Endothelial cell (in vitro differentiated cells): Measurements from ENCODE around the gene SPIRE1. TPM values are rescaled to one million over a fixed set of nuclear protein-coding genes. Genes with fewer than 3 reads are reported as not detected.
A peak's percentile ranks its signal among the peaks of the same experiment; 100 is the strongest.

Experiments used
- DNase-seq: peaks from one replicate; pipeline ENCODE4 v3.0.0; 2021; ENCODE audit warnings: low spot score
- H3K27ac Mint-ChIP-seq: one replicate; pipeline ENCODE4 v1.8.0; 2021; ENCODE audit warnings: mixed read lengths, inconsistent platforms; ENCODE audit not compliant: unreplicated experiment
- H3K27me3 Mint-ChIP-seq: one replicate; pipeline ENCODE4 v1.8.0; 2021; ENCODE audit warnings: mild to moderate bottlenecking, moderate library complexity, mixed read lengths, inconsistent platforms; ENCODE audit not compliant: unreplicated experiment
- H3K36me3 Mint-ChIP-seq: one replicate; pipeline ENCODE4 v1.8.0; 2021; ENCODE audit warnings: mild to moderate bottlenecking, low read depth, mixed read lengths, inconsistent platforms; ENCODE audit not compliant: unreplicated experiment
- H3K4me1 Mint-ChIP-seq: one replicate; pipeline ENCODE4 v1.8.0; 2021; ENCODE audit warnings: mild to moderate bottlenecking, mixed read lengths, inconsistent platforms; ENCODE audit not compliant: unreplicated experiment
- H3K4me3 Mint-ChIP-seq: one replicate; pipeline ENCODE4 v1.8.0; 2021; ENCODE audit warnings: mild to moderate bottlenecking, mixed read lengths, inconsistent platforms; ENCODE audit not compliant: unreplicated experiment
- H3K9me3 Mint-ChIP-seq: one replicate; pipeline ENCODE4 v1.8.0; 2021; ENCODE audit warnings: mixed read lengths, inconsistent platforms; ENCODE audit not compliant: unreplicated experiment
- long read RNA-seq: library from polyadenylated mRNA; unstranded; transcript quantifications from one replicate; pipeline ENCODE4 v2.0.0, GENCODE V29; 2020; ENCODE audit not compliant: unreplicated experiment
- total RNA-seq: library from RNA; stranded (reverse); fragmentation: NEBNext Ultra II Directional; extraction: Animal tissue kit (Norgen Biotek cat#: 25700); gene quantifications from one replicate; pipeline ENCODE4 v1.2.1, GENCODE V29; 2021; ENCODE audit not compliant: unreplicated experiment
- TF ChIP-seq, protein P1 (sequence below): fragments of 200-600 bp; sonication (generic); IDR thresholded peaks from one replicate; pipeline ENCODE4 v1.5.0; 2021; ENCODE audit warnings: antibody characterized with exemption; ENCODE audit not compliant: unreplicated experiment

The SPIRE1 gene
- total RNA-seq, result 31.3 TPM
- long read RNA-seq, partial matches to known transcripts, result 1 of 1 reads
- long read RNA-seq, other reads (novel, unspliced or antisense), result 0 of 1 reads

DNA sequence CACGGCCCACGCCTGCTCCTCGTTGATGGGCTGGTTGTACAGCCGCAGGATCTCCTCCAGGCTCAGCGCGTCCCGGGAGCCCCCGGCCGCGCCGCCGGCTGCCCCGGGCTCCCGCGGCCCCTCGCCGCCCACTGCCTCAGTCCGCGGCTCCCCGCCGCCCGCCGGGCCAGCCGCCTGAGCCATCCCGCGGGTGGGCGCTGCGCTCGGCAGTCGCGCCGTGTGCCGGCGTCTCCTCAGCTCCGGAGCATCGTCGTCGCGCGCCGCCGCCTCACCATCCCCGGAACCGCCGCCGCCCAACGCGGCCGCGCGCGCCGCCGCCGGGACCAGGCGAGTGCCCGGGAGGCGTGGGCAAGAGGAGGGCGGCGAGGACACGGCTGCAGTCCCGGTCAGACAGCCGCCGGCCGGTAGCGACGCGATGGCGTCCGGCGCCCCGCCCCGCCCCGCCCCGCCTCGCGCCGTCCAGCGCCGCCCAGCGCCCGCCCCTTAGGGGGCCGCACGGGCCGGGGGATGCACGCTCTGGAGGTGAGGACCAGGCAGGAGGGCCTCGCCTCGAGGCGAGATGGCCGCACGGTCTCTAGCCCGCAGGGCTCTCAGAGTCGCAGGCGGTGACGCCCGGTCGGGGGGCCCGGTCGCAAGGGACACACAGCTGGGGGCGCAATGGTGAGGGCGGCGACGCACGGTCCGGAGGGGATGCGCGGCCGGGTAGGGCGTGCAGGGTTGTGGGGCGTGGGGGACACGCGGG, at the start of gene SPIRE1:
TSS of gene SPIRE1 (minus strand) at position 424 of the 742 bp plus-strand sequence. CDS start at position 183, 241 bp downstream.
- Mint-ChIP-seq H3K36me3 (peaks cover 4% of the 10 kb centered on the region), H3K9me3 (no peaks in the 10 kb centered on the region), H3K4me3 (peak within 1 kb of the TSS; percentile 97), H3K4me1 (peaks cover 32% of the 10 kb centered on the region), H3K27ac (peak within 1 kb of the TSS; percentile 96), H3K27me3 (peaks cover 6% of the 10 kb centered on the region)
- TF ChIP-seq, protein P1, sequence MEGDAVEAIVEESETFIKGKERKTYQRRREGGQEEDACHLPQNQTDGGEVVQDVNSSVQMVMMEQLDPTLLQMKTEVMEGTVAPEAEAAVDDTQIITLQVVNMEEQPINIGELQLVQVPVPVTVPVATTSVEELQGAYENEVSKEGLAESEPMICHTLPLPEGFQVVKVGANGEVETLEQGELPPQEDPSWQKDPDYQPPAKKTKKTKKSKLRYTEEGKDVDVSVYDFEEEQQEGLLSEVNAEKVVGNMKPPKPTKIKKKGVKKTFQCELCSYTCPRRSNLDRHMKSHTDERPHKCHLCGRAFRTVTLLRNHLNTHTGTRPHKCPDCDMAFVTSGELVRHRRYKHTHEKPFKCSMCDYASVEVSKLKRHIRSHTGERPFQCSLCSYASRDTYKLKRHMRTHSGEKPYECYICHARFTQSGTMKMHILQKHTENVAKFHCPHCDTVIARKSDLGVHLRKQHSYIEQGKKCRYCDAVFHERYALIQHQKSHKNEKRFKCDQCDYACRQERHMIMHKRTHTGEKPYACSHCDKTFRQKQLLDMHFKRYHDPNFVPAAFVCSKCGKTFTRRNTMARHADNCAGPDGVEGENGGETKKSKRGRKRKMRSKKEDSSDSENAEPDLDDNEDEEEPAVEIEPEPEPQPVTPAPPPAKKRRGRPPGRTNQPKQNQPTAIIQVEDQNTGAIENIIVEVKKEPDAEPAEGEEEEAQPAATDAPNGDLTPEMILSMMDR, result no peak
- DNase-seq, result peak; percentile 68

DNA sequence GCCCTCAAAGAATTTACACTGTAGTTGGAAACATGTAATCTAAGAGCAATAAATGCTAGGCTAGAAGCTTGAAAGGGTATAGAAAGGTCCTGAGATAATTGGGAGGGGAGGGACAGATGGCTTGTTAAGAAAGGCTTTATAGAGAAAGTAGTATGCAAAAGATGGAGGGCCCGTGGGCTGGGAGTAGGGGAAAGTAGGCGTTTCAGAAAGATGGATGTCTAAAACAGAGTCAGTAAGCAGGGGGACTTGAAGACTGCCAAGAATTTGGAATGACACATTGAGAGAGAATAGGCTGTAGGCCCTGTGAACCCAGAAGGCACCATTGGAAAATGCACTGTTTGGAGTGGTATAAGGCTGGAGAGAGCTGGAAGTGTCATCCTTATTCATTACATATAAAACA, 45.8 kb upstream of the SPIRE1 start:
- Mint-ChIP-seq H3K36me3 (peaks cover 8% of the 10 kb centered on the region), H3K4me3 (peak overlapping the region; percentile 98), H3K9me3 (no peaks in the 10 kb centered on the region), H3K27ac (peak overlapping the region; percentile 96), H3K4me1 (peaks cover 30% of the 10 kb centered on the region), H3K27me3 (peaks cover 8% of the 10 kb centered on the region)
- TF ChIP-seq, protein P1, result no peak
- DNase-seq, result no peak

DNA sequence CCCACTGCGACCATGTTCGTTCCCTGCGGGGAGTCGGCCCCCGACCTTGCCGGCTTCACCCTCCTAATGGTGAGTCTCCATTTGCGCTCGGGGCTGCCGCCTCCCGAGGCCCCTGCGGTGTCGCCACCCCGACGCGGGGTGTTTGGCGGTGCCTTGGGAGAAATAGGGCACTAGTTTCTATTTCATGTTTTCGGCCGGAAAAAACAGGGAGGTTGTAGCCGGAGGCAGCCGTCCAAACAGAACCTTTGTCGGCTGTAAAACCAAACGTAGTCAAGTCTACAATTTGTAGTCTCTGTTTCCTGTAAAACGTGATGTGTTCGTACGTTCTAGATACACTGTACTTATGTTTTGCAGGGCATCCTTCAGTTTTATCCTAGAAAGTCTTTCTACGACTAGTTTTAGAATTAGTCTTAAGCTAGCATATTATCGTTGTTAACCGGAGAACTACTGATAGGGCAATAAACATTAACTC, 45.2 kb upstream of the SPIRE1 start:
- peaks cover 8% of the 10 kb centered on the region for H3K27me3 Mint-ChIP-seq
- peak overlapping the region; percentile 96 for H3K27ac Mint-ChIP-seq
- peaks cover 30% of the 10 kb centered on the region for H3K4me1 Mint-ChIP-seq
- TF ChIP-seq, protein P1, result no peak
- no peak for DNase-seq
- peaks cover 8% of the 10 kb centered on the region for H3K36me3 Mint-ChIP-seq
- no peaks in the 10 kb centered on the region for H3K9me3 Mint-ChIP-seq
- H3K4me3 Mint-ChIP-seq, result peak overlapping the region; percentile 98

DNA sequence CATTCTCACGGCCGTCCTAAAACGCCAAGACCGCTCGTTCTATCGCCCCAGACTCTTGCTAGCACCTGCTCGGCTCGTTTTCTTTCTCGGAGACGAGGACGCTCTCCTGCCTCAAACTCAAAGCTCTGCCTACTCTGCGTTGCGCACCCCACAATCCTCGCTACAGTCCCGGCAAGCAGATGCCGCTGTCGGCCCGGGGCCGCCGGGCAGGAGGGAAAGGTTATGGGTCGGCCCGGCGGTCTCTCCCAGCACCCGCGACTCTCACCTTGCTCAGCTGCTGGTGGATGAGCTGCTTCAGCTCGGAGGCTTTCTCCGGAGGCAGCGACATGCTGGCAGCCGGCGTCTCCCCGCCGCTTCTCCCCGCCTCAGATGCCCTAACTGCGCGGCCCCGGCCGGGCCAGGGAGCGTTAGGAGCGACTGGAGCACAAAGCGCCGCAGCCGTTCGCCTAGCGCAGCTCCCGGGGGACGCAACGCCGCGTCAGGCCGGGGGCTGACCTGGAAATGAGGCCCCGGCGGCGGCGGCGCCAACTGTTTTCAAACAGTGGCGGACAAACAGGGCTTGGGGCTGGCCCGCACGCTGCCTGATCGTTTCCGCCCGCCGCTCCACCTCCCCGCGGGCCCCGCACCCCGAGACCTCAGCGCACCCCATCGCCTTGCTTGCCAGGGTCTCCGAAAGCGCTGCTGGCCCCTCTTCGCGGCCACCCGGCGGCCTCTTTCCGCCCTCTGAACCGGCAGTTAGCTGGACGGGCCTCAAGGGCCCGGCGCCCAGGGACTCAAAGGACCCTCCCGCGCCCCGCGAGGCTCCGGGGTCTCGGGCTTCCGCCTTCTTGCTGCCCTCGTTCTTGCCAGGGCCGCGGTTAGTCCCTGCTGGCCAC, 44.6 kb upstream of the SPIRE1 start, which contains the start of the genes CEP76 and PSMG2:
TSS of gene CEP76 (minus strand) at position 503 of the 875 bp plus-strand sequence. CDS start at position 328, 175 bp downstream.
TSS of gene PSMG2 (plus strand) at position 822 of the 875 bp plus-strand sequence. CDS start 66 bp downstream, outside the sequence.
- peak within 1 kb of the TSS; percentile 96 for H3K27ac Mint-ChIP-seq
- TF ChIP-seq, protein P1, result no peak
- H3K4me3 Mint-ChIP-seq, result peak within 1 kb of the TSS; percentile 98
- peaks cover 30% of the 10 kb centered on the region for H3K4me1 Mint-ChIP-seq
- H3K27me3 Mint-ChIP-seq, result peaks cover 8% of the 10 kb centered on the region
- peak; percentile 88 for DNase-seq
- H3K9me3 Mint-ChIP-seq, result no peaks in the 10 kb centered on the region
- H3K36me3 Mint-ChIP-seq, result peaks cover 4% of the 10 kb centered on the region
